Smooth muscle cell (in vitro differentiated cells): ENCODE data around the gene INPP4B. TPM values are rescaled to one million over a fixed set of nuclear protein-coding genes. Genes with fewer than 3 reads are reported as not detected.

Experiments used
- DNase-seq: peaks from one replicate; lab custom pipeline; 2025; ENCODE audit not compliant: unreplicated experiment; lab: John Stamatoyannopoulos, UW
- H2AFZ ChIP-seq: fragments of 200-600 bp; sonication (generic); 2 replicates; pipeline ENCODE4 v1.6.0; 2016; ENCODE audit warnings: antibody characterized with exemption, low read depth, mild to moderate bottlenecking
- H3F3A ChIP-seq: fragments of 200-600 bp; sonication (generic); 2 replicates; pipeline ENCODE4 v1.6.0; 2017; ENCODE audit warnings: antibody characterized with exemption, low read depth
- H3K27ac ChIP-seq: fragments of 200-600 bp; sonication (generic); 2 replicates; pipeline ENCODE4 v1.5.1; 2016; ENCODE audit warnings: low read depth, mild to moderate bottlenecking
- H3K27me3 ChIP-seq: fragments of 200-600 bp; sonication (generic); 2 replicates; pipeline ENCODE4 v1.6.1; 2016; ENCODE audit warnings: low read depth, mild to moderate bottlenecking
- H3K36me3 ChIP-seq: fragments of 200-600 bp; sonication (generic); 2 replicates; pipeline ENCODE4 v1.5.1; 2016; ENCODE audit warnings: low read depth
- H3K4me1 ChIP-seq: fragments of 200-600 bp; sonication (generic); 2 replicates; pipeline ENCODE4 v1.5.1; 2016; ENCODE audit warnings: low read depth
- H3K4me2 ChIP-seq: fragments of 200-600 bp; sonication (generic); 2 replicates; pipeline ENCODE4 v1.6.0; 2016; ENCODE audit warnings: mild to moderate bottlenecking
- H3K4me3 ChIP-seq: fragments of 200-600 bp; sonication (generic); 2 replicates; pipeline ENCODE4 v1.5.1; 2016; ENCODE audit warnings: mild to moderate bottlenecking
- H3K79me2 ChIP-seq: fragments of 200-600 bp; sonication (generic); 2 replicates; pipeline ENCODE4 v1.6.0; 2016; ENCODE audit warnings: low read depth, mild to moderate bottlenecking
- H3K9ac ChIP-seq: fragments of 200-600 bp; sonication (generic); 2 replicates; pipeline ENCODE4 v1.6.0; 2016; ENCODE audit warnings: low read depth
- H3K9me3 ChIP-seq: fragments of 200-600 bp; sonication (generic); replicated peaks from 2 replicates; pipeline ENCODE4 v1.5.1; 2016; ENCODE audit warnings: low read depth
- H4K20me1 ChIP-seq: fragments of 200-600 bp; sonication (generic); 2 replicates; pipeline ENCODE4 v1.6.0; 2016; ENCODE audit warnings: low read depth
- CTCF ChIP-seq: fragments of 200-600 bp; sonication (generic); IDR thresholded peaks from 2 replicates; pipeline ENCODE4 v1.5.1; 2017; ENCODE audit warnings: borderline replicate concordance, mild to moderate bottlenecking, antibody characterized with exemption; ENCODE audit not compliant: insufficient read depth, poor library complexity, severe bottlenecking
- WGBS: methylation state at CpG from one replicate; pipeline ENCODE4 v1.1.7; 2016; ENCODE audit warnings: low lambda C conversion rate; 5-methylcytosine and 5-hydroxymethylcytosine counted together
- polyA plus RNA-seq: library from polyadenylated mRNA; unstranded; fragments of >200 nt; fragmentation: Nextera tagmentation; extraction: Ambion mirVana; gene quantifications from 2 replicates; pipeline ENCODE4 v1.2.1, GENCODE V29; 2016
- total RNA-seq: library from RNA; depleted of rRNA; stranded (reverse); fragments of >200 nt; gene quantifications from 2 replicates; pipeline ENCODE4 v1.2.3, GENCODE V29; 2014

INPP4B gene
- total and polyA plus RNA-seq, 2 experiments from 2014 or later: 2.0 to 10.9 TPM

GRCh38 chr4:142354041-142354440, 492.1 kb downstream of the INPP4B start:
- H3K79me2 ChIP-seq: no peaks in the 10 kb centered on the region
- H3K4me3 ChIP-seq: no peak overlapping the region
- no peaks in the 10 kb centered on the region for H3K27me3 ChIP-seq
- no peak overlapping the region for H3K4me2 ChIP-seq
- H3K9me3 ChIP-seq: no peaks in the 10 kb centered on the region
- 71% methylated on average over 3 of the region's 3 CpGs for WGBS
- no peak overlapping the region for H2AFZ ChIP-seq
- DNase-seq: no peak
- no peak overlapping the region for H3K9ac ChIP-seq
- H3K27ac ChIP-seq: no peak overlapping the region
- TF ChIP-seq CTCF: no peak
- H3K36me3 ChIP-seq: no peaks in the 10 kb centered on the region
- peaks cover 13% of the 10 kb centered on the region for H3K4me1 ChIP-seq
- H3F3A ChIP-seq: no peaks in the 10 kb centered on the region
- H4K20me1 ChIP-seq: no peaks in the 10 kb centered on the region

- Histone ChIP-seq H3K9me3 (no peaks in the 10 kb centered on the region), H3K36me3 (no peaks in the 10 kb centered on the region), H3K4me1 (peaks cover 13% of the 10 kb centered on the region), H3F3A (no peaks in the 10 kb centered on the region), H4K20me1 (no peaks in the 10 kb centered on the region), H3K4me3 (no peak overlapping the region), H3K4me2 (peak overlapping the region; percentile 24), H3K79me2 (no peaks in the 10 kb centered on the region), H3K27me3 (no peaks in the 10 kb centered on the region), H3K9ac (no peak overlapping the region), H2AFZ (peak overlapping the region; percentile 42), H3K27ac (no peak overlapping the region)
- WGBS: 28% methylated on average over 5 of the region's 5 CpGs
- DNase-seq: no peak
- peak; percentile 92 for TF ChIP-seq CTCF
Observed at GRCh38 chr4:142353149-142353738, 492.9 kb downstream of the INPP4B start.

- Histone ChIP-seq H3K9ac (no peak overlapping the region), H3K79me2 (no peaks in the 10 kb centered on the region), H3K27ac (no peak overlapping the region), H3K4me2 (peak overlapping the region; percentile 24), H3K27me3 (no peaks in the 10 kb centered on the region), H4K20me1 (no peaks in the 10 kb centered on the region), H3K4me1 (peaks cover 13% of the 10 kb centered on the region), H2AFZ (peak overlapping the region; percentile 42), H3K36me3 (no peaks in the 10 kb centered on the region), H3K4me3 (no peak overlapping the region), H3F3A (no peaks in the 10 kb centered on the region), H3K9me3 (no peaks in the 10 kb centered on the region)
- DNase-seq: no peak
- TF ChIP-seq CTCF: no peak
- WGBS: 75% methylated on average over 4 of the region's 4 CpGs
Observed at GRCh38 chr4:142352712-142353111, 493.4 kb downstream of the INPP4B start.

- H3K36me3 ChIP-seq: no peaks in the 10 kb centered on the region
- H3F3A ChIP-seq: no peaks in the 10 kb centered on the region
- H3K4me3 ChIP-seq: no peak overlapping the region
- H2AFZ ChIP-seq: no peak overlapping the region
- no peak overlapping the region for H3K27ac ChIP-seq
- DNase-seq: no peak
- no peaks in the 10 kb centered on the region for H3K79me2 ChIP-seq
- TF ChIP-seq CTCF: no peak
- H4K20me1 ChIP-seq: no peaks in the 10 kb centered on the region
- no peaks in the 10 kb centered on the region for H3K27me3 ChIP-seq
- no peaks in the 10 kb centered on the region for H3K9me3 ChIP-seq
- no peak overlapping the region for H3K9ac ChIP-seq
- H3K4me1 ChIP-seq: peaks cover 13% of the 10 kb centered on the region
- 62% methylated on average over 4 of the region's 4 CpGs for WGBS
- H3K4me2 ChIP-seq: no peak overlapping the region
Observed at GRCh38 chr4:142351958-142352357, 494.1 kb downstream of the INPP4B start.
